HG03460 (cell line): ENCODE data around the gene USP47.

ENCODE experiments used
- ATAC-seq: cut with Tn5 transposase; IDR thresholded peaks from one replicate; pipeline ENCODE4 v1.9.1; 2021; ENCODE audit not compliant: unreplicated experiment

Gene USP47

DNA sequence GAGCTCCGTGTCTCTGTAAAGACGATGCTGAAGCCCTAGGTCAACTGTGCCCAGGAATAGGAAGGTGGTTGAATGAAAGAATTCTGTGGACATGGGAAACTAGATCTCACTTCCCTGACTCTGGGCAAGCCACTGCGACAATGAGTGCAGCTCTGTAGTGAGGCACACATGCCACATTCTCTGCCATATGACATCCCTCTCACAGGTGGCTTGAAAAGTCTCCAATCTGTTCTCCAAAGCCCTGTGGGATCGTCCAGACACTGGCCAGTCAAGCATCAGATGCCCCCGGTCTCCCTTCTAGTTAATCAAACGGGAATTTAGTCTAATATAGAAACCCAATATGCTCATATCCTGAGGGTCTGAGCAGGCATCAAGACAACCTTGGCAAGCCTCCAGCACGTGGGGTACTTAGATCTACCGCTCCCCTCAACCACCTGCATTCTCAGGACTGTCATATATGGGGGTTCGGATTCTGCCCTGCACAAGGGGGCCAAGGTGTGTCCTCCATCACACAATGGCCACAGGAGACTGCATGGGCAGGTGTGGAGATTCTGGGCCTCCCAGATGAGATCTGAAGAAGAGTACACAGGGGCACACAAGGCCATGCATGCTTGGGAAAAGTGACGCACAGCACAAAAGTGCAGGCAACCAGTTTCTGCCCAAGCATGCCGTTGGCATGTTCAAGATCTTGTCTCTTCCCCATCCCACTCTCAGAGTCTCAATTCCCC lies 154.7 kb downstream of the USP47 start:
- no peak for ATAC-seq

DNA sequence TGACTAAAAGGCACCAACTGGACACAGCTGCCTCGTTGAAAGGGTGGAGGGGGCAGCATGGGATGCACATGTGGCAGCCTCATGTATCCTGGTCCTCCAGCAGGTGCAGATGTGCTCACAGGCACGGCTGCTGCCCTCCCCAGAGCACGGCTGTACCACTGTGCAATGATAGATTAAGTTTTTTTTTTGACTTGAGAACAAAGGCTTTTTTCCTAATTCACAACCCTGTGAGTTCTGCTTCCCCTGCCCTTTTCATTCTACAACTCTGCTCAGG lies 155.2 kb downstream of the USP47 start:
- no peak for ATAC-seq

DNA sequence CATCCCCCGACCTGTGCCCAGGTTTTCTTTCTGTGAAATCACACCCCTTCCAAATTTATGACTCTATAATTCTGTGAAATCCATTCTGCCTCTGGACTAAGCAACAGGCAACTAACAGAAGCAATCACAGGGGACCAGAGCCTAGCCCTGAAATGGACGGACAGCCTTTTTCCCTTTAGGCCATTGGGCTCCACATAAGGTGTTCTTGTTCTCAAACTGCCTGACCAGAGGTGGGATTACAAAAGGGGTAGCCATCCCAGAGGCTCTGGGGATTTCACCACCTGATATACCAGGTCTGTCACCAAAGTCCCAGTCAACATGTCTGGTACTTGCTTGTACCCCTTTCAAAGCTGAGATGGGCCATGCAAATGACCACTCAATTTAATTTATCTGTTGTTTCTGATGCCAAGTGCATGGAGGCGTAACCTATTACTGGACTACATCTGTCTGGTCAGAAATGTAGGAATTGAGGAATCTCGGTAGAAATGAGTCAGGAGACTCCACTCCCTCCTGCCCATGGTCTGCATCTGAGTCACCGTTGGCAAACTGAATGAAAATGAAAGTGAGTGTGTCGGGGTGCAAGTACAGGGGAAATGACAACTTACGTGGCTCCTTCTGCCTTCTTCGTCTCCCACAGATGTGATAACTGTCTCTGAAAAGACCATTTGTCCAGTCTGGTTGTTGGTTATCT lies 156.5 kb downstream of the USP47 start:
- ATAC-seq: no peak

DNA sequence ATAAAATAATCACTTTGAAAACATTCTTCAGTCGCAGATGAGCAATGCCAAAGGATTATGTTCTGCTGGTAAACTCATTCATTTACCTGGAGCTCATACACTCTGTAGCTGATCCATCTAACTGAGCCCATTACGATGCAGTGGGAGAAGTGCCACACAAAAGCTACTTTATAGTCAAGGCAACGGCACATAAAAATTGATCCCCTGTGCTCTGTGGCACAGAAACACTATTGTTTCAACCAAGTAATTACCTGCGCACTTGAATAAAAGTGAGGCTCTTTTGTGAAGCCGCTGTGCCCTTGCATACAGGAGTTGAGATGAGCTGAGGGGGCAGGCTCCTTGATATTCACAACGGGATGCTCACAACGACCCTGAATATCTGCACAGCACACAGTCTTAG lies 159.4 kb downstream of the USP47 start:
- ATAC-seq: no peak

DNA sequence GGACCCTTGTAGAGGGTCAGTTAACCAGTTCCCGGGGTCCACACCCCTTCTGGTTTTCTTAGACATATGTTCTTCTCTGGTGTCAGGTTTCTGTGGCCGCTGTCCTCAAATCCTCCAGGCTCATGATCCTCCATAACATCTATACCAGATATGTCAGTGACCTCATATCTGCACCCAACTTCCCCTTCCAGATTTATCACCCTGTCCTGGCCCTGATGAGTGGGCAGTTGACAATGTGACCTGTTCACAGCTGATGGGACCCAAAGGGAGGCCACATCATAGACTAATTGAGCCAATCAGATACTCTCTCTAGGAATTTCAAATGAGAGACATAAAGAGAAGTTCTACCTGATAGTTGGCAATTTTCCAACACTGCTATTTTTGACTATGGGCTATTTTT lies 161.6 kb downstream of the USP47 start:
- ATAC-seq: no peak

DNA sequence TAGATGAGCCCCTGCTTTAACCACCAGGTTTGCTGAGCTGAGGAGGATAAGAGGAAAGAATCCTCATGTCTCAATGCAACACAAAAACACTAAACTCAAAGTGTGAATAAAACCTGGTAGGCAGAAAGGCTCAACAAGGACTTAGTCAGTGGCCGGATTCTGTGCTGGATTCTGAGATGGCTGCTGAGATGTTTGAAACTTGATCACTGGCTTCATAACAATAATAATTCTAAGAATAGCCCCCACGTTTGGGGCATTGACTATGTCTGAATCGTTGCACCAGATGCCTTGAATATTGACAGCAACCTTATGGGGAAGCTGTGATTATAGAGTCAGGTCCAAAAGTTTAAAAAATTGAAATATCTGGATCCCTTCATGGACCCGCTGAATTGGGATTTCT lies 162.0 kb downstream of the USP47 start:
- ATAC-seq: no peak

DNA sequence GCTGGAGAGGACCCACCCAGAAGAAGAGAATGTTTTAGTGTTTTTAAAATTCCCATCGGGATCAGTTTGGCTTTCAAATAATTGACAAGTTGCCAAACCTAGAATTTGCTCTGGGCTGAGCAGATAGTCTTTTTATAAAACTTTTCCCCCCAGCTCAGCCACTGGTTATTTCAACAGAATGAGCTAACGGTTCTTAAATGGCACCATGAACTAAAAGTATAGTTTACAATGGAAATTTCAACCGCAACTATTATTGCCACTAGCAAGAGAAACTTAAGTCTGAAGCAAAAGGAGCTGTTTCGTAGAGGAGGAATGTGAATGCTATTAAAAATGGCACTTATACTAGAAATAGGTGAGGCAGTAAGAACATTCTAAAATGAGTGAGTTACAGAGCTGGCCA lies 163.3 kb downstream of the USP47 start:
- no peak for ATAC-seq

DNA sequence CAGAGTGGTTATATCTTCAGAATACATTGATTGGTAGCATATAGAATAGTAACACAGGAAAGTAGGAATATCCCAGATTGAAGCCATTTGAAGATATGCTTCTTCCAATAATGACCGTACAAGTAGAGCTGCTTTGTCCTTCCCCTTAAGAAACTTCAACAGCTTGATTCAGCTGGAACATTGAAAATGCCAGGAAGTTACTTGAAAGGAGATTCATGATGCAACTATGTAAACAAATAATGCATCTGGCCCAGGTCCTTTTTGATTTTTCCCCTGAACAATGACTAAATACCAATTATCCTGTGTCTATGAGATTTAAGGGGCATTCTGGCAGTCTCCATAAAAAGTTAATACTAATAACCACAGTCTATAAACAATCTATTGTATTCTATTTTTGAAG lies 163.7 kb downstream of the USP47 start:
- no peak for ATAC-seq

DNA sequence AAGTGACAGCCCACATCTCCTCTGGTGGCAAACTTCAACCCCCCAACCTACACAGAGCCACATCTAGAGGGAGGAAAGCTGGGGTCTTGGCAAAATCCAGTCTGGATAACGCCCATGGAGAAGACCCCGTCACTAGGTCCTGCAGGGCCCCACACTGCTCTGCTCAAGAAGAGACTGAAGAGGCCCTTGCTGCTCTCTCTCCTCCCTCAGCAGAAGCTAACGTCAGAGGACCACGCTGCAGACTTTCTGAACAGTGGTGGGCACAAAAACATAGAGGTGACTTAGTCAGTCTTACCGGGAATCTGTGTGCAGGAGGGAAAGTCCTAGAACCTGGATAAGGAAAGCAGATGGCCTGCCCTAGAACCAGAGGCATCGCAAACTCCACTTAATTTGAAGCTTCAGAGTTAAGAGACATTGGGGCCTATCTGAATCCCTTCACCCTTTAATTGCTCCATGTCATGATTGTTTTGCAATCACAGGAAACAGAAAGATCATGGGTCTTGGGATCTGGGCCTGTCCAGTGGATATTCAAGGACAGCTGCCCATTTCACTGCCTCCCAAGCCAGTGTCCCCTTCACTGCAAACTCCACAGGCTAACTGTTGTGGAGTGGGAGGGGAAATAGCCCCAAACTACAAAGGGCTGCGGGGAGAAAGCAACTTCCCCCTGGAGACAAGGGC lies 164.9 kb downstream of the USP47 start:
- no peak for ATAC-seq

DNA sequence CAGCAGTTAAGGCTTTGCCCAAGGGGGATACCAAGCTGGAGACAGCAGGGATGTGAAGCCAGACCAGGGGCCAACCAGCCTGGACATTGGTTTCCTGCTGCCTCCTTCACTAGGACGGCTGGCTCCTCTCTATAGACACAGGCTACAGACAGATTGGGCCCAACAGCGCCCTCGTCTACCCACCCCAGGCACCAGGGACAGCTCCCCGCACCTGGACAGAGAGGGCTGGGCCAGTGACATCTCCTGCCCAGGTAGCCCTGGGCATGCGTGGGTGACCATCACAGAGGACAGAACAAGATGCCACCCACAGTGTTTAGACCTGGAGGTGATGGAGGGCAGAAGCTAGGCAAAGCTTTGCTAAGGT lies 165.4 kb downstream of the USP47 start:
- ATAC-seq: no peak

DNA sequence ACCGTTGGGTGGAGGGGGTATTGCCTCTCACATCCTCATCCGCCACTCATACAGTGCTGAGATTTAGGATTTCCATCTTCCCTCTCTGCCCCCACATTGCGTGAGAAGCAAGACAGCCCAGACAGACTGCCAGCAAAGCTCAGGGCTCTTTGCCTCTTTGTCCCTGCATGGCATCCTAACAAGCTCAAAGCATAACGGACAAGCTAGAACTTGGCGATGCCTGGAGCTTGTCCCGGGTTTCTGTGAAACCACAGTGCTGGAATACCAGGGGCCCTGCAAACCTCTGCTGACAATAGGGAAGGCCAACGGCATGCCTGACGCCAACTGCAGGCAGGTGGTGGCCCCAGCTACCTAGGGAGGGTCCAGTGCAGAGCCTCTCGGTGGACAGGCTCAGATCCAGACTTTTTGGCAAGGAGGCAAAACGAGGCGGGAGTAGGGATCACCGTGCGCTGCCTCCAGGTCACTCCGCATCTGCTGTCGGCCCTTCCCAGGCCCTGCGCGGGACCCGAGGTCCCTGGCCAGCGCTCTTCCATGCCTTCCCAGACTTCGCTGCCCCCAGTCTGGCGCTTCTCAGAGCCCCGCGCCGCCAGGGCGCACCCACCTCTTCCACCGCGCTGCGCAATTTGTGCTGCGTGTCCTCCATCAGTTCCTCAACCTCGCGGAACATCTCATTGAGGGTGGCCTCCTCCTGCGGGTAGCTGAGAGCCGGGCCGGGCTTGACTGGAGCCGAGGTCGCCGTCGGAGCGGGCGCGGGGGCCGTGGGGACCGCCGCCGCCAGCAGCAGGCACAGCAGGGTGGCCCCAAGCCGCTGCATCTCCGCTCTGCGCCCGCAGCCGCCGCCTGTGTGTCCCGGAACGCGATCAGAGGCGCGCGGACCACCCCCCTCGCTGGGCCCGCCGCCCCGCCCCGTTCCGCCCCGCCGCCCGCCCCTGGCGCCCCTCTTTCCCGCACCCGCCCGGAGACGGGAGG lies 166.3 kb downstream of the USP47 start, which contains the start of gene DKK3:
DKK3 (minus strand) TSS at position 858 of the 969 bp plus-strand sequence; CDS start at position 814, 44 bp downstream.
- ATAC-seq: no peak
